Measurements from ENCODE around the gene KIAA1328.

DNA sequence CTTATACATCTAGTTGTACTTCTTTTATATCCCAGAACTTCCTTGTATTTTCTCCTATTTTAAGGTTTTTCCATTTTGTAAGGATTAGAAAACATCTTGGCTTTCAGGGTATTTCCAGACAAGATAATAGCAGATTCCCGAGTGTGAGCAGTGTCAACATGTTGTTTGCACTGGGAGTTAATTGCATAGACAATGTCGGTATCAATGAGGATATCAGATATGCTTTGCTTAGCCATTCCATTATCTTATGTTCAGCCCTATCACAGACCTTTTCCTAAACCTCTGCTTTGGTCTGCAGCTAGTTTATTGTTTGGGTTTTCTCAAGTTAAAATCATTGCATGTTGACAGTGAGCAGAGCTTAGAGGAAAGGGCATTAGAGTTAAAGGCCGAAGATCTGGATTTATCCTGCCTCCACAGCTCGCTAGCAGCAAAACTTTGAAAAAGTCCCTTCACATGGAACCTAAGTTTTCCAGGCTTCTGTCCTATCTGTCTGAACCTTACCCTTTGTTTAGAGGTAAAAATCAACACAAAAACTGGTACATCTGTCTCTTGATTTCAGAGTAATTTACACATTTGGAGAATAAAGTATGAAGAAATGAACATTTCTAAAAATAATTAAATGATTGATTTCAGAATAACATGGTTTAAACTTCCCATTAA, 355.4 kb downstream of the KIAA1328 start:
- TF ChIP-seq EP300 (IDR thresholded peaks at IDR 0.05; ENCODE audit: borderline replicate concordance) (no peak), TAF1 (IDR thresholded peaks at IDR 0.05; ENCODE audit: low read depth) (no peak), YY1 (IDR thresholded peaks at IDR 0.05; ENCODE audit: low read depth) (no peak), CEBPB (IDR thresholded peaks at IDR 0.05) (no peak), CREB1 (IDR thresholded peaks at IDR 0.05; ENCODE audit: low read depth) (no peak), RAD21 (IDR thresholded peaks at IDR 0.05; ENCODE audit: low read depth) (no peak), EGR1 (IDR thresholded peaks at IDR 0.05) (no peak), TEAD4 (IDR thresholded peaks at IDR 0.05) (no peak)
- TF ChIP-seq, protein P1, sequence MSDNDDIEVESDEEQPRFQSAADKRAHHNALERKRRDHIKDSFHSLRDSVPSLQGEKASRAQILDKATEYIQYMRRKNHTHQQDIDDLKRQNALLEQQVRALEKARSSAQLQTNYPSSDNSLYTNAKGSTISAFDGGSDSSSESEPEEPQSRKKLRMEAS (IDR thresholded peaks at IDR 0.05), result no peak
- TF ChIP-seq, protein P2, sequence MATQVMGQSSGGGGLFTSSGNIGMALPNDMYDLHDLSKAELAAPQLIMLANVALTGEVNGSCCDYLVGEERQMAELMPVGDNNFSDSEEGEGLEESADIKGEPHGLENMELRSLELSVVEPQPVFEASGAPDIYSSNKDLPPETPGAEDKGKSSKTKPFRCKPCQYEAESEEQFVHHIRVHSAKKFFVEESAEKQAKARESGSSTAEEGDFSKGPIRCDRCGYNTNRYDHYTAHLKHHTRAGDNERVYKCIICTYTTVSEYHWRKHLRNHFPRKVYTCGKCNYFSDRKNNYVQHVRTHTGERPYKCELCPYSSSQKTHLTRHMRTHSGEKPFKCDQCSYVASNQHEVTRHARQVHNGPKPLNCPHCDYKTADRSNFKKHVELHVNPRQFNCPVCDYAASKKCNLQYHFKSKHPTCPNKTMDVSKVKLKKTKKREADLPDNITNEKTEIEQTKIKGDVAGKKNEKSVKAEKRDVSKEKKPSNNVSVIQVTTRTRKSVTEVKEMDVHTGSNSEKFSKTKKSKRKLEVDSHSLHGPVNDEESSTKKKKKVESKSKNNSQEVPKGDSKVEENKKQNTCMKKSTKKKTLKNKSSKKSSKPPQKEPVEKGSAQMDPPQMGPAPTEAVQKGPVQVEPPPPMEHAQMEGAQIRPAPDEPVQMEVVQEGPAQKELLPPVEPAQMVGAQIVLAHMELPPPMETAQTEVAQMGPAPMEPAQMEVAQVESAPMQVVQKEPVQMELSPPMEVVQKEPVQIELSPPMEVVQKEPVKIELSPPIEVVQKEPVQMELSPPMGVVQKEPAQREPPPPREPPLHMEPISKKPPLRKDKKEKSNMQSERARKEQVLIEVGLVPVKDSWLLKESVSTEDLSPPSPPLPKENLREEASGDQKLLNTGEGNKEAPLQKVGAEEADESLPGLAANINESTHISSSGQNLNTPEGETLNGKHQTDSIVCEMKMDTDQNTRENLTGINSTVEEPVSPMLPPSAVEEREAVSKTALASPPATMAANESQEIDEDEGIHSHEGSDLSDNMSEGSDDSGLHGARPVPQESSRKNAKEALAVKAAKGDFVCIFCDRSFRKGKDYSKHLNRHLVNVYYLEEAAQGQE (IDR thresholded peaks at IDR 0.05; ENCODE audit: low read depth), result no peak
- TF ChIP-seq, protein P3, sequence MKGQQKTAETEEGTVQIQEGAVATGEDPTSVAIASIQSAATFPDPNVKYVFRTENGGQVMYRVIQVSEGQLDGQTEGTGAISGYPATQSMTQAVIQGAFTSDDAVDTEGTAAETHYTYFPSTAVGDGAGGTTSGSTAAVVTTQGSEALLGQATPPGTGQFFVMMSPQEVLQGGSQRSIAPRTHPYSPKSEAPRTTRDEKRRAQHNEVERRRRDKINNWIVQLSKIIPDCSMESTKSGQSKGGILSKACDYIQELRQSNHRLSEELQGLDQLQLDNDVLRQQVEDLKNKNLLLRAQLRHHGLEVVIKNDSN (IDR thresholded peaks at IDR 0.05), result no peak
